HepG2 (cell line): ENCODE data around the gene AHR.

Source experiments
- CTCF ChIP-seq: sonication (generic); formaldehyde crosslinking; IDR thresholded peaks from 2 replicates; pipeline ENCODE4 v1.5.0; 2020; ENCODE audit warnings: mild to moderate bottlenecking, missing genetic modification reagents, moderate library complexity
- MEIS2 ChIP-seq: sonication (generic); formaldehyde crosslinking; IDR thresholded peaks from 2 replicates; pipeline ENCODE4 v1.9.0; 2021; ENCODE audit warnings: mild to moderate bottlenecking, missing genetic modification reagents
- POLR2AphosphoS2 ChIP-seq: IDR thresholded peaks from 2 replicates; pipeline ENCODE4 v1.6.1; 2011; ENCODE audit warnings: low read depth, low read length, improper control_type of control experiment
- POLR2AphosphoS5 ChIP-seq: IDR thresholded peaks from 2 replicates; pipeline ENCODE4 v1.6.1; 2012; ENCODE audit warnings: low read depth, low read length
- RAD21 ChIP-seq: fragments of 450-650 bp; formaldehyde crosslinking; IDR thresholded peaks from 2 replicates; pipeline ENCODE4 v1.5.0; 2020; ENCODE audit warnings: mild to moderate bottlenecking
- SMAD9 ChIP-seq: sonication (generic); formaldehyde crosslinking; IDR thresholded peaks from 2 replicates; pipeline ENCODE4 v1.5.1; 2020; ENCODE audit warnings: mild to moderate bottlenecking, missing genetic modification reagents
- THAP8 ChIP-seq: sonication (generic); formaldehyde crosslinking; IDR thresholded peaks from 2 replicates; pipeline ENCODE4 v1.5.1; 2020; ENCODE audit warnings: missing genetic modification reagents, mild to moderate bottlenecking, borderline replicate concordance
- ZBTB1 ChIP-seq: sonication (generic); formaldehyde crosslinking; IDR thresholded peaks from 2 replicates; pipeline ENCODE4 v1.4.0; 2020; ENCODE audit warnings: missing genetic modification reagents, borderline replicate concordance
- ZBTB20 ChIP-seq: sonication (generic); formaldehyde crosslinking; IDR thresholded peaks from 2 replicates; pipeline ENCODE4 v1.8.1; 2023; ENCODE audit warnings: missing genetic modification reagents, low read depth, mild to moderate bottlenecking, borderline replicate concordance
- ZNF10 ChIP-seq: sonication (generic); formaldehyde crosslinking; IDR thresholded peaks from 2 replicates; pipeline ENCODE4 v1.4.0; 2020; ENCODE audit warnings: mild to moderate bottlenecking, low read depth, missing genetic modification reagents, borderline replicate concordance
- ZNF343 ChIP-seq: sonication (generic); formaldehyde crosslinking; IDR thresholded peaks from 2 replicates; pipeline ENCODE4 v1.4.0; 2020; ENCODE audit warnings: mild to moderate bottlenecking, missing genetic modification reagents
- ZNF350 ChIP-seq: sonication (generic); formaldehyde crosslinking; IDR thresholded peaks from 2 replicates; pipeline ENCODE4 v1.4.0; 2020; ENCODE audit warnings: mild to moderate bottlenecking, low read depth, missing genetic modification reagents, borderline replicate concordance
- ZNF720 ChIP-seq: sonication (generic); formaldehyde crosslinking; IDR thresholded peaks from 2 replicates; pipeline ENCODE4 v1.4.0; 2020; ENCODE audit warnings: missing genetic modification reagents
- ZNF883 ChIP-seq: sonication (generic); formaldehyde crosslinking; IDR thresholded peaks from 2 replicates; pipeline ENCODE4 v1.5.1; 2020; ENCODE audit warnings: mild to moderate bottlenecking, missing genetic modification reagents; ENCODE audit errors: not compliant biosample characterization

- no peak for TF ChIP-seq THAP8
- no peak for TF ChIP-seq ZNF883 (CRISPR knock-in tag)
- no peak for TF ChIP-seq CTCF (CRISPR knock-in tag)
- TF ChIP-seq SMAD9 (CRISPR knock-in tag) = no peak
- no peak for TF ChIP-seq ZNF720
- TF ChIP-seq POLR2AphosphoS2 = no peak
- no peak for TF ChIP-seq ZBTB20 (CRISPR knock-in tag)
- no peak for TF ChIP-seq ZBTB1 (CRISPR knock-in tag)
- no peak for TF ChIP-seq POLR2AphosphoS5
- TF ChIP-seq ZNF343 (CRISPR knock-in tag) = no peak
- no peak for TF ChIP-seq ZNF10 (CRISPR knock-in tag)
- no peak for TF ChIP-seq MEIS2
- TF ChIP-seq ZNF350 (CRISPR knock-in tag) = no peak
- TF ChIP-seq RAD21 (CRISPR knock-in tag) = no peak
Measured at GRCh38 chr7:17269341-17270221, 28.9 kb upstream of the AHR start.
